ENCODE measurements around the gene RPA1. TPM values are rescaled to one million over a fixed set of nuclear protein-coding genes. Genes with fewer than 3 reads are reported as not detected.
A peak's percentile ranks its signal among the peaks of the same experiment; 100 is the strongest.

Gene RPA1
- total and polyA plus RNA-seq, 9 of the 15 experiments (the other 6 are each of a cell fraction or from before 2014, with no cell fraction given) = 25.2 to 125 (median 47.4) TPM

GRCh38 chr17:1829592-1830257 lies at the start of gene RPA1, which contains the start of gene SMYD4 (continued):
- peak in 1 of 2 experiments; percentile 74; a peak in 2 of 4 replicates for TF ChIP-seq MAZ (CRISPR knock-in tag; conservative IDR thresholded peaks at IDR 0.05 in 1 of 2, IDR thresholded peaks at IDR 0.05 in 1 of 2)
- peak; percentile 69 for TF ChIP-seq POLR2A (conservative IDR thresholded peaks at IDR 0.05)
- TF ChIP-seq NR4A1 (CRISPR knock-in tag; IDR thresholded peaks at IDR 0.05) = no peak
- TF ChIP-seq NR4A1 (tag; IDR thresholded peaks at IDR 0.05) = no peak
- TF ChIP-seq ZNF134 (CRISPR knock-in tag; conservative IDR thresholded peaks at IDR 0.05) = no peak
- no peak for TF ChIP-seq CHD4 (IDR thresholded peaks at IDR 0.05; ENCODE audit: insufficient read depth, insufficient replicate concordance, low read depth, low read length, poor library complexity, severe bottlenecking)
- peak; percentile 50 for TF ChIP-seq CCNT2 (IDR thresholded peaks at IDR 0.05; ENCODE audit: borderline replicate concordance, extremely low read depth, insufficient read length, low read depth, low read length)
- TF ChIP-seq, protein P1, sequence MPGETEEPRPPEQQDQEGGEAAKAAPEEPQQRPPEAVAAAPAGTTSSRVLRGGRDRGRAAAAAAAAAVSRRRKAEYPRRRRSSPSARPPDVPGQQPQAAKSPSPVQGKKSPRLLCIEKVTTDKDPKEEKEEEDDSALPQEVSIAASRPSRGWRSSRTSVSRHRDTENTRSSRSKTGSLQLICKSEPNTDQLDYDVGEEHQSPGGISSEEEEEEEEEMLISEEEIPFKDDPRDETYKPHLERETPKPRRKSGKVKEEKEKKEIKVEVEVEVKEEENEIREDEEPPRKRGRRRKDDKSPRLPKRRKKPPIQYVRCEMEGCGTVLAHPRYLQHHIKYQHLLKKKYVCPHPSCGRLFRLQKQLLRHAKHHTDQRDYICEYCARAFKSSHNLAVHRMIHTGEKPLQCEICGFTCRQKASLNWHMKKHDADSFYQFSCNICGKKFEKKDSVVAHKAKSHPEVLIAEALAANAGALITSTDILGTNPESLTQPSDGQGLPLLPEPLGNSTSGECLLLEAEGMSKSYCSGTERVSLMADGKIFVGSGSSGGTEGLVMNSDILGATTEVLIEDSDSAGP (CRISPR knock-in tag; IDR thresholded peaks at IDR 0.05) = no peak
- TF ChIP-seq POLR2AphosphoS5 (IDR thresholded peaks at IDR 0.05; ENCODE audit: control insufficient read depth, insufficient read depth, low read depth, low read length) = peak; percentile 57; the same call in 1 of the 2 replicates
- TF ChIP-seq NR3C1 (CRISPR knock-in tag; IDR thresholded peaks at IDR 0.05) = no peak
- TF ChIP-seq ZFP30 (CRISPR knock-in tag; IDR thresholded peaks at IDR 0.05; ENCODE audit: borderline replicate concordance) = no peak
- TF ChIP-seq, protein P2, sequence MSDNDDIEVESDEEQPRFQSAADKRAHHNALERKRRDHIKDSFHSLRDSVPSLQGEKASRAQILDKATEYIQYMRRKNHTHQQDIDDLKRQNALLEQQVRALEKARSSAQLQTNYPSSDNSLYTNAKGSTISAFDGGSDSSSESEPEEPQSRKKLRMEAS (CRISPR knock-in tag; IDR thresholded peaks at IDR 0.05) = peak; percentile 56
- TF ChIP-seq TCF7 (IDR thresholded peaks at IDR 0.05; ENCODE audit: borderline replicate concordance) = no peak
- TF ChIP-seq PURB (CRISPR knock-in tag; IDR thresholded peaks at IDR 0.05; ENCODE audit: low read depth) = no peak
- TF ChIP-seq ZNF23 (CRISPR knock-in tag; IDR thresholded peaks at IDR 0.05) = no peak
- TF ChIP-seq USF1 (CRISPR knock-in tag; IDR thresholded peaks at IDR 0.05) = peak; percentile 90
- no peak for TF ChIP-seq ILF3 (IDR thresholded peaks at IDR 0.05; ENCODE audit: borderline replicate concordance)
- TF ChIP-seq PHF20 (IDR thresholded peaks at IDR 0.05; ENCODE audit: partially characterized antibody) = no peak
- TF ChIP-seq ZNF282 (CRISPR knock-in tag; IDR thresholded peaks at IDR 0.05) = no peak
- TF ChIP-seq CREB3 (tag; conservative IDR thresholded peaks at IDR 0.05; ENCODE audit: low read depth) = no peak
- no peak for TF ChIP-seq FOXJ2 (tag; IDR thresholded peaks at IDR 0.05)
- TF ChIP-seq RHOXF2B (CRISPR knock-in tag; conservative IDR thresholded peaks at IDR 0.05) = no peak
- TF ChIP-seq, protein P3, sequence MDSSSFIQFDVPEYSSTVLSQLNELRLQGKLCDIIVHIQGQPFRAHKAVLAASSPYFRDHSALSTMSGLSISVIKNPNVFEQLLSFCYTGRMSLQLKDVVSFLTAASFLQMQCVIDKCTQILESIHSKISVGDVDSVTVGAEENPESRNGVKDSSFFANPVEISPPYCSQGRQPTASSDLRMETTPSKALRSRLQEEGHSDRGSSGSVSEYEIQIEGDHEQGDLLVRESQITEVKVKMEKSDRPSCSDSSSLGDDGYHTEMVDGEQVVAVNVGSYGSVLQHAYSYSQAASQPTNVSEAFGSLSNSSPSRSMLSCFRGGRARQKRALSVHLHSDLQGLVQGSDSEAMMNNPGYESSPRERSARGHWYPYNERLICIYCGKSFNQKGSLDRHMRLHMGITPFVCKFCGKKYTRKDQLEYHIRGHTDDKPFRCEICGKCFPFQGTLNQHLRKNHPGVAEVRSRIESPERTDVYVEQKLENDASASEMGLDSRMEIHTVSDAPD (CRISPR knock-in tag; IDR thresholded peaks at IDR 0.05) = no peak
- no peak for TF ChIP-seq ZNF224 (CRISPR knock-in tag; IDR thresholded peaks at IDR 0.05)
- no peak for TF ChIP-seq SPI1 (IDR thresholded peaks at IDR 0.05; ENCODE audit: borderline replicate concordance, low read depth, low read length)
